SU-DHL-6 (cell line): ENCODE measurements around the gene B3GLCT.
"Not testable (repeated sequence)": the region's sequence is repeated elsewhere in the genome, so short reads cannot be mapped to it uniquely, and the experiment has no call there.

Source experiments
- EZH2phosphoT487 ChIP-seq: fragments of 200-600 bp; sonication (generic), shearing (Covaris generic); conservative IDR thresholded peaks from 2 replicates; pipeline ENCODE4 v1.6.1; 2018; ENCODE audit warnings: mild to moderate bottlenecking, antibody characterized with exemption, low read length, moderate library complexity, mixed read lengths
- TF ChIP-seq, protein P1 (sequence below): fragments of 200-600 bp; sonication (generic); IDR thresholded peaks from one replicate; pipeline ENCODE4 v1.5.1; 2017; ENCODE audit warnings: antibody characterized with exemption, mild to moderate bottlenecking, low read length, moderate library complexity; ENCODE audit not compliant: insufficient read depth, poor library complexity, severe bottlenecking

DNA sequence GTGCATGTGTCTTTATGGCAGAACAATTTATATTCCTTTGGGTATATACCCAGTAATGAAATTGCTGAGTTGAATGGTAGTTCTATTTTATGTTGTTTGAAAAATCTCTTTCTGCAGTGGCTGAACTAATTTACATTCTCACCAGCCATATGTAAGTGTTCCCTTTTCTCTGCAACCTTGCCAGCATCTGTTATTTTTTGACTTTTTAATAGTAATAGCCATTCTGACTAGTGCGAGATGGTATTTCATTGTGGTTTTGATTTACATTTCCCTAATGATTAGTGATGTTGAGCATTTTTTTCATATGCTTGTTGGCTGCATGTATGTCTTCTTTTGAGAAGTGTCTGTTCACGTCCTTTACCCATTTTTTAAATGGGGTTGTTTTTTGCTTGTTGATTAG lies 17.1 kb downstream of the B3GLCT start:
- TF ChIP-seq, protein P1, sequence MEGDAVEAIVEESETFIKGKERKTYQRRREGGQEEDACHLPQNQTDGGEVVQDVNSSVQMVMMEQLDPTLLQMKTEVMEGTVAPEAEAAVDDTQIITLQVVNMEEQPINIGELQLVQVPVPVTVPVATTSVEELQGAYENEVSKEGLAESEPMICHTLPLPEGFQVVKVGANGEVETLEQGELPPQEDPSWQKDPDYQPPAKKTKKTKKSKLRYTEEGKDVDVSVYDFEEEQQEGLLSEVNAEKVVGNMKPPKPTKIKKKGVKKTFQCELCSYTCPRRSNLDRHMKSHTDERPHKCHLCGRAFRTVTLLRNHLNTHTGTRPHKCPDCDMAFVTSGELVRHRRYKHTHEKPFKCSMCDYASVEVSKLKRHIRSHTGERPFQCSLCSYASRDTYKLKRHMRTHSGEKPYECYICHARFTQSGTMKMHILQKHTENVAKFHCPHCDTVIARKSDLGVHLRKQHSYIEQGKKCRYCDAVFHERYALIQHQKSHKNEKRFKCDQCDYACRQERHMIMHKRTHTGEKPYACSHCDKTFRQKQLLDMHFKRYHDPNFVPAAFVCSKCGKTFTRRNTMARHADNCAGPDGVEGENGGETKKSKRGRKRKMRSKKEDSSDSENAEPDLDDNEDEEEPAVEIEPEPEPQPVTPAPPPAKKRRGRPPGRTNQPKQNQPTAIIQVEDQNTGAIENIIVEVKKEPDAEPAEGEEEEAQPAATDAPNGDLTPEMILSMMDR = not testable (repeated sequence)
- TF ChIP-seq EZH2phosphoT487 = not testable (repeated sequence)
